Measurements from ENCODE around the gene ERGIC2.

Gene ERGIC2

DNA sequence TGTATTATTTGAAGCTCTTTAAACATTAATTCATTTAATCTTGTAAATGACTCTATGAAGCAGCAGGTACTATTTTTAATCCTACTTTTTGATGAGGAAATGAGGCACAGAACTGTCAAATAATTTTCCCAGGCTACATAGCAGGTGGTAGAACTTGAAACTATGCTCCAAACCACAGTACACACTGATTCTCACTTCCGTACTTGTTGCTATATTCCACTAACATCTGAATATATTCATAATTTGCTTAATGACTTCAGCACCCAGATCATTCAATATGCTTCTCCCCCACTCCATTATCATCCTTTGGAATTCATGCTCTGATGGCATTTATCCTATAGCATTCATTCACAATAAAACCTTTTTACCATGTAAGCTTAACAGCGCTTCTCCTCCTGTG is 4.9 kb downstream of the ERGIC2 start:
- in situ Hi-C loops (cut with MboI; ENCODE audit: low sequenced_read_pairs), result no loop called here

DNA sequence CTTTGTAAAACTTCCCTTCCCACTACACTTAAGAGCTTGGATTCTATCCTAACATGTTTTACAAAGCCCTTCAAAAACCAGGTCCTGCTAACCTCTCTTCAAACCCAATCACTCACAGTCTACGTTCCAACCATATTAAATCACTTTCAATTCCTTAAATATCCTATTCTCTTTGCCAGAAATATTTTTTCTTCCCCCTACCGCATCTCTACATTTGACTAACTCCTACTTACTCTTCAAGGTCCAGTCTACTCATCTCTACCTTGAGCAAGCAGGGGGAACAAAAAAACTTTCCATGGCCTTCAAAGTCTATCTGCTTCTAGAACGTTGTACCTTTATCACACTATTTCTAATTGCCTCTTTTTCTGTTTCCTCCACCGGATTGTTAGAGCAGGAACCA is 6.1 kb downstream of the ERGIC2 start:
- in situ Hi-C loops (cut with MboI; ENCODE audit: low sequenced_read_pairs), result no loop called here

DNA sequence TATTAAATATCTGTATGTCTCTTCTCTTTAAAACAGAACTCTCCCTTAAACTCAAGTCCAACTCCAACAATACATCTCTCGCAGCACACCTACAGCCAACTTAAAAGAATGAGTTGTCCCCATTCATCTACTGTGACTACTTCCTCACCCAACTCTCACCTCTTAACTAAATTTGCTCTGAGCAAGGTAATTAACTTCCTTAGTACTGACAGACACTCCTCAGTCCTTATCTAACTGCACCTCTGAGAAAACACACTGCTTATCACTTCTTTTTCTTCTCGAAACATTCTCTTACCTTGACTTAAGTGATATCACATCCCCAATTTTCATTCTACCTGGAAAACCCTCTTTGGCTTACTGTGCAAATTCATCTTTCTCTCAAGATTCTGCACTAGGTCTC is 7.0 kb downstream of the ERGIC2 start:
- in situ Hi-C loops (cut with MboI; ENCODE audit: low sequenced_read_pairs), result no loop called here

DNA sequence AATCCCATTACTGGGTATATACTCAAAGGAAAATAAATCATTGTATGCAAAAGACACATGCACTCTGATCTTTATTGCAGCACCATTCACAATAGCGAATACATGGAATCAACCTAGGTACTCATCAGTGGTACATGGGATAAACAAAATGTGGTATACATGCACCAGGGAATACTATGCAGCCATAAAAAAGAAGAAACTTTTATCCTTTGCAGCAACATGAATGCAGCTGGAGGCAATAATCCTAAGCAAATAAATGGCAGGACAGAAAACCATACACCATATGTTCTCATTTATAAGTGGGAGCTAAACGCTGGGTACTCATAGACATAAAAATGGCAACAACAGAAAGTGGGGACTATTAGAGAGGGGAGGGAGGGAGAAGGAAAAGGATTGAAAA is 15.9 kb downstream of the ERGIC2 start:
- in situ Hi-C loops (cut with MboI; ENCODE audit: low sequenced_read_pairs), result no loop called here

DNA sequence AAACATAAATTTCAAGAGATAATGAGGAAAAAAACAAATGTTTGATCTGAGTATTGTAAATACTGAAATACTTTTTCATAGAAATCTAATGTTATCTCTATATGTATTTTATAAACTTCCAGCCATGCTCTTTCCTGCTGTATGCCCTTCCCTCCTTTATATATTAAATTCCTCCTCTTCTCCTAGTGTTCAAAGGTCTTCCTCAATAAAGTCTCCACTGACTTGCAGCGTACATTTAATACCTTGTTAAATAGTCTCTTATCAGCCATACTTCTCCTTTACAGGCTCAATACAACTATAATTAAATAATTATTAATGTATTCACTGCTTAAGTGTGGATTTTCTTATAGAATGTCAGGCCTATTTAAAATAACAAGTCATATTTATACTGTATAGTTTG is 26.0 kb downstream of the ERGIC2 start:
- in situ Hi-C loops (cut with MboI; ENCODE audit: low sequenced_read_pairs), result no loop called here

DNA sequence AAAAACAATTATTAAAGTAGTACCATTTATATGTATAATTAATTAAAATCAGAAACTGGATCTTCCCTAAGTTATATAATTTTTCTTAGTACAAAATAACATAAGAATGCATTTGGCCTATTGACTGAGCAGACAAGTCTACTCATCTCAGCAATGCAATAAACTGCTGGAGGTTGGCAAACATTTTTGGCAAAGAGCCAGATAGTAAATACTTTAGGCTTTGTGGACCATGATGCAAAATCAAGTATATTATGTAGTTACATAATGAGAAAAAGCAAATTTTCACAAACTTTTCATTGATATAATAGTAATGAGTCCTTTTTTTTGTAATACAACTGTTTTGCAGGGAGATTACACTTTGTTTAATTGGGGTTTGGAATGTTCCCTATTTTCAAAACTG is 30.9 kb downstream of the ERGIC2 start:
- in situ Hi-C loops (cut with MboI; ENCODE audit: low sequenced_read_pairs), result no loop called here

DNA sequence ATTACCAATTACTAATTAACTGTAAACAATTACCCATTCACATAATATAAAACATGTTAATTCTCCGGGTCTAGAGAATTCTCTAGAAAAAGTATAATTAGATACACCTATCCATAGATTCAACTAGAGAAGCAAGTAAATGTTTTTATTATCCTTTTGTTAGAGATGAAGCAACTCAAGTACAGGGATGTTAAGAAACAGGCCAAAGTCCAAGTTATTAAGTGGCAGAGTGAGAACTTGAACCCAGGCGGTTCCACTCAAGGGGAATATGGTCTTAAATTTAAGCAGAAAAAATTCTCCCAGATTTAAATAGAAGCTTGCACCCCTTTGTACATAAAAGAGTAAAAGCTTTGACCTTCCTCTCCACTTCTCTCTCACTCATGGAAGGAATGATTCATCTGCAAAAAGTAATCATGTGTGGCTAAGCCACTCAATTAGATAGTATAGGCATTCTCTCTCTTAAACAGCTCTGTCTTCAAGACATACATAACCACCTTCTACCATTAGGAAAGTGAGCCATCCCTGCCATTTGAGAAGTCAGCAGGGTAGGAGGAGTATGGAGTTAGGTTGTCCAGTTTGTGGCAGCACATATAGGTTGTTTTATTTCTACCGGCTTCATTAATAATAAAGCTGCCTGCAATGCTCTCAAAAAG is 34.1 kb downstream of the ERGIC2 start:
- in situ Hi-C loops (cut with MboI; ENCODE audit: low sequenced_read_pairs), result no loop called here

DNA sequence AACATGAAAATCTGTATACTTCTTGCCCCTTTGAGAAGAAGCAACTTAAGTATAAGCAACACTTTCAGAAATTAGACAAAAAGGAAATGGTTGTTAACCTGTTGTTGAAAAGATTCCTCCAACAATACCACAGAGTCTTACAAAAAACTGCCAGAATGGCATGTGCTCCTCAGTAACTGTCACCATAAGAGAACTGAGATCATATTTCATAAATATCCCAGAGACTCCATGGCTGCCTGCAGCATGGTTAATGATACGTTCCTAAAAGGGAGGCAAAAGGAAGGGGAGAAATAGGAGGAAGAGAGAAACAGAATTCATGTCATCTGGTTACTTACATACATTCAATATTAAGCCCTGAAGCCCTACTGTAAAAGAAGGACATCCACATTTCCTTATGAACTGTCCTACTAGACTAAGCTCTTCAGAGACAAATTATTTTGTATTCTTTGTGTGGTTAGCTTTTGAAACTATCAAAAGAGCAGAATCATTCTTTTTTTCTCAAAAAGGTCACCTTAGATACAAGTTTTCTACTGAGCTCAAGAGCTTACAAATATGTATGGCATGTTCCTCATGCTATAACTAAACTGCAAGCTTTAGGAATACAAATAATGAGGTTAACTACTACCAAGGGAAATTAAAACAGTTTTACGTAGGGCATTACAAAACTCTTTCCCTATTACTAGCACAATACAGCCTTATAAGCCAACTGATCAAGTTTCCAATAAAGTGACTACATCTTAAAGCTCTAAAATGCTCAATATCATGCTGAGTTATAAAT is 37.8 kb downstream of the ERGIC2 start:
- in situ Hi-C loops (cut with MboI; ENCODE audit: low sequenced_read_pairs), result no loop called here

DNA sequence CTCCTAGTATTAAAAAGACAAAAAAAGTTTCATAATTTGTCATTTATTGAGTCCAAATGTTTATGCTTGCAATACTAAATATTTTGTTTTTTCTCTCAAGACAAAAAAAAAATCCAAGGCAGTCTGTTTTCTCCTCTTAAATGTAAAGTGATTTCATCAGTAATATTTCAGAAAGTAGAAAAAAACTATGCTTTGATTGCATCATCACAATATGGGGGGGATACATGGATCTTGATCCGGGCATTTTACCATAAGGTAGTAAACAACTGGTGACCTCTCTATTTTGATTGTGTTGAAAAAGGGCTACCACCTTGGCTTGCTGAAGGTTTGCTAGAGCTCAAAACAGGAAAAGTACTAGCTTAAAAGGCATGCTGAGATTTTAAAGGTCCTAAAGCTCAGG is 43.6 kb downstream of the ERGIC2 start:
- in situ Hi-C loops (cut with MboI; ENCODE audit: low sequenced_read_pairs), result no loop called here

DNA sequence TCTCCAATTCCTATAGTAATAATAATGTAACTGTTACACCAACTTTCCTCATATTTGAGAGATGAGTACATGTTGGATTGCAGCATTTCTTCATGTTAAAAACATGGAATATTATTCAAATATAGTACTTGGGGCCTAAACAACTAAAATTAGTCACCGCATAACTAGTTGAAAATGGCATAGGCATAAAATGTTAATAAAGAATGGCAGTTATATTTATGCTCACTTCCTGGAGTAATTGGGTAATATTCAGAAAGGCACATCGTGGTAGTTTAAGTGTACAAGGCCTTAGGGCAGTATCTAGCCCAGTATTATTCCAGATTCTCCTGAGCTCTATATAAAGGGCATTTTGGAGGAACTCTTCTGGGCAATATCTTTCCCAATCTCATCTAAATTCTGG is 46.0 kb downstream of the ERGIC2 start:
- in situ Hi-C loops (cut with MboI; ENCODE audit: low sequenced_read_pairs), result no loop called here

DNA sequence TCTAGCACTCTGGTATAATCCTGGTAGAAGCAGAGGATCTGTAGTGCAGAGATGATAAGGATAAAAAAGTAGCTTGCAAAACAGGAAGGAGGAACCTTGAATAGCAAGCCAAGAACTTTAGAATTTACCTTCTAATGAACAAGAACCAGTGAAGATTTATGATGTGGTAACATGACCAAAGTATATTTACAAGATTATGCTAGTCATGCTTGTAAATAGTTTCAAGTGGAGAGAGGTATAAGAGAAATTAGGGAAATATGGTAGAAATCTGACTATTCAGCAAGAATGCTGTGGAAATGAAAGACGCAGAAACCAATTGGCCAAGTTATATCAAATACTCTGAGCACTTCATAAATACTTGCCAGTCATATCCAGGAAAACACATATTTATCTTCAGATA is 47.8 kb downstream of the ERGIC2 start:
- in situ Hi-C loops (cut with MboI; ENCODE audit: low sequenced_read_pairs), result no loop called here

DNA sequence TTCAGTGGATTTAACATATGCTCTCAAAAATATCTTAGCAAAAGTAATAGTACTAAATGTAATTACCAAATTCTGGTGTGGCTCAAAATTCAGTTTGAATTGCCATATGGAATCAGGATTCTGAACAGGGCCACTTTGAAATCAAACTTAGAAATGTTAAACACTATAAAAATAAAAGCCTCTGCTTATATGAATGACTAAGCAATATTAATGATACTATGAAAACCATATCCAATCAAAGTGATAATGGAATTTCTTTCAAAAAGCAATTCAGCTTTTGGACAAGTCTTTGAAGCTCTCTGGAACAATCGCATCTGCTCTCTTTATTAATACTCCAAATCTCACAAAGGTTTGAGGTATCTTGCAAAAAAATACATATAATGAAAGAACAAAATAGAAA is 51.6 kb downstream of the ERGIC2 start:
- in situ Hi-C loops (cut with MboI; ENCODE audit: low sequenced_read_pairs), result no loop called here

DNA sequence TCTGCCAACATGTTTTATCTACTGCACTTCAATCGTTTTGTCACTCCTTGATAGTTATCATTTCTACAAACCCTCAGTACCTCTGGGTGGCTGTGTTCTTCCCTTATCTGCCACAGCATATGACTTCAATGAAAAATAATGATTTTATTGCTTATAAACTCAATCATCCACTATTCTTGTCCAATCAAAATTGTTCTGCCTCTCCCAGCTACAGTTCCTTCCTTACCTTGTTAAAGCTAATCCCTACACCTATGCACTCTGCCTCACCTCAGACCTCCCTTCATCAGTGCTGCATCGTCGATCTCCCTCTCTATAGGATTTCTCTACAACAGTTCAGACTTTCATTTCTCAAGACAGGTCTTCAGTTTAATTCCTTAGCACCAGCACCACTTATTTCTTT is 58.8 kb downstream of the ERGIC2 start:
- in situ Hi-C loops (cut with MboI; ENCODE audit: low sequenced_read_pairs), result no loop called here

DNA sequence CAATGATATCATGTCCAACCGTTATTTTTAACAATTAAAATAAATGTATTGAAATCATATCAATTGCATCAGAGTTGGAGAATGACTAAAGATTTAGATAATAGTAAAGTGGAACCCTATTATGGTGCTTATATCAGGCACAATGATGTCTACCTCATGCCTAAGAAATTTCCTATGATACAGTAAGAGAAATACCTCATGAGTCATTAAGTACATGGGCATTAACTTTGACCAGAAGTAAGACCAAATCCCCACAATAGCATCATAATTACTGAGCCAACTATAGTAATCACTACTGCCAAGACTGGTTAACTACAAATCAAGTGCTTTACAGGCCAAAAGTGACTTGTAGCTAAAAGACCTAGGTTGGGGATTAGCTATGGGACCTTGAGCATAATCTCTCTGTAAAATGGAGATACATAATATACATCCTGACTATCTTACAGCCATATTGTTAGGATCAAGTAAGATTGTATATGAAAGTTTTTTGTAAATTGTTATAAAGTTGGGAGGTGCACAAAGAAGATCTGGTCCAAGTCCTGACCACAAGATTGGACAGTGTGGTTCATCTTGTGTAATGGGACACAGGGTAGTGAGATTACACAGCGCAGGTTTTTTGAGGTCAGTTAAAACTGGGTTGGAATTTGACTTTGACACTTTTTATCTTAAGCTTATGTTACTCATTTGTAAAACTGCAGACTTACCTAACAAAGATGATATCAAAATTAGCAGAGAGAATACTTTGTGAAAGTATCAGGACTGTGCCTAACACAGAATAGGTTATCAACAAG is 60.5 kb downstream of the ERGIC2 start:
- in situ Hi-C loops (cut with MboI; ENCODE audit: low sequenced_read_pairs), result no loop called here

DNA sequence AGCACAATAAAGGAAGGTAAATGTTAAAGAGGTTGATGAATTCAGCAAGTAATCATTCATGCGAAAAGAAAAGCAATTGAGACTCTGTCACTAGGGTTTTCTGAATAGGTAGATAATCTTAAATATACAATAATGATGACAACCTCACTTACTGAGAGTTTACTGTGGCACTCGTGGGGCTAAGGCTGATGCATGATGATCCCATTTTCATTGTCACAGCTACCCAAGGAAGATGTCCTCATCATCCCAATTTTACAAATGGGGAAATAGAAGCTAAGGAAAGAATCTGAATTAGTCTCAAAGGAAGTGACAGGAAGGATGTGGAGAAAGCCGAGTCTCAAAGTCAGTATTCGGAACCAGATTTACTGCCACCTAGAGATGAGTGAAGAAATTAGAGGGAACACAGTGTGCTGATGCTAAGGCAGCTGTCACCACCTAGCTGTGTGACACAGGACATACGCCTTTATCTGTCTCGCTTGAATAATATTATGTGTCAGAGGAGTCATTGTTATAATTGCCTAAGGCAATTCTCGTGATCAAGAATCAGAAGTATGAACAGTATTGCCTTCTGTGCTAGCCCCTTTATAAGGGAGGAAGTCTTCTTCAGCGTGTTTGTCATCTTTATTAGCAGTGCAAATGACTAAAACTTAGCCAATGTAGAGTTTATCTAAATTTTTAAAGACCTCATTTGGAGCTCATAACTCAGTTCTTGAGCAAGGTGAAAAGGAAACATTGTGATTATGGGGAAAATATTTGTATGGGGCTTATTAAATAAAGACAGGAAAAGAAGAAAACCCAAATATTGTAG is 63.2 kb downstream of the ERGIC2 start:
- in situ Hi-C loops (cut with MboI; ENCODE audit: low sequenced_read_pairs), result loop anchor here (10.0 kb wide), 1 partner anchor 243 kb away; no protein-coding TSS in a partner anchor

DNA sequence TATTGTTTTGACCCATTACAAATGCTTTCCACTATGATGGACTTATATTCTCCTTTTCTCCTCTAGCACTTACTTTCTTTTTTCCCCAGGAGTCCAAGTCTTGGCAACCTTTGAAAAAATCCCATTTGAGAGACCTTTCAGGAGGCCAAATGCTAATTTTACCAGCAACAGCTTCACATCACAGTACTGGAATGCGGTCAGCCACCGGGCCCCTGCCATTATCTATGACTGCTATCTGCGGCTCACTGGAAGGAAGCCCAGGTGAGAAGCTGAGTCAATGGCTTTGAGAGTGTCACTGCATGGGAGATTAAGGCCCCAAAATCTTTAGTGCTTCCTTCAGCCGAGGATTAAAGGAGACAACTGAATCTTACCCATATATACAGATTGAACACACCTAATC is 64.2 kb downstream of the ERGIC2 start:
- in situ Hi-C loops (cut with MboI; ENCODE audit: low sequenced_read_pairs), result loop anchor here (10.0 kb wide), 1 partner anchor 242 kb away; no protein-coding TSS in a partner anchor

DNA sequence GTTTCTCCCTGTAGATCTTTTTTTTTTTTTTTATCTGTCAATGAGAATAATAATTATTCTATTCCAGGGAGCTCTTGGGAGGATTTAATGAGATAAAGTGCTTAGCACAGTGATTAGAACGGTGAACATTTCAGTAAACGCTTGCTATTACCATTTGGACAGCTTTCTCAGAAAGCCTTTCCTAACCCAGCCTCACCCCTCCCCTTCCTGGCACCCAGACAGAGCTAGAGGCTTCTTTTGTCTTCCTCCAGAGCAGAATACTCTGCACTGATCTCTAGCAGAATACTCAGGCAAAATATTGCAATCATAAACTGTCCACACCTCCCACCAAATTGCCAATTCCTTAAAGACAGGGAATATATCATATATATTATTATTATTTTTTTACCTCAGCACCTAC is 66.6 kb downstream of the ERGIC2 start:
- in situ Hi-C loops (cut with MboI; ENCODE audit: low sequenced_read_pairs), result loop anchor here (10.0 kb wide), 1 partner anchor 240 kb away; no protein-coding TSS in a partner anchor

DNA sequence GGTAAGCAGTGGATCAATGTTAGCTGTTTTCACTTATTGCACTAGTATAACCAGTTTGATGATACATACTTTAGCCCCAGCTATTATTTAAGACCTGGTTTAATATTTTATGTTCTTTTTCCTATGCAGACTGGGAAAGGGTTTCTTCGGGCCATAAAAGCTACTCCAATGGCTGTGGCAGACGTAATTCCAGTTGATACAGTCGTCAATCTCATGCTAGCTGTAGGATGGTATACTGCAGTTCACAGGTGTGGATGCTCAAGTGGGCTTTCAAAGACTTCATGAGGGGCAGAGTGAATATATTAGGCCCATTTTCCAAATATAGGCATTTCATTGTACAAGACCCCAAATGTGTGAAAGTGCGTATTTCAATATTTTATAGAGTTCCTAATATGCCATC is 70.1 kb downstream of the ERGIC2 start:
- in situ Hi-C loops (cut with MboI; ENCODE audit: low sequenced_read_pairs), result loop anchor here (10.0 kb wide), 1 partner anchor 236 kb away; no protein-coding TSS in a partner anchor

DNA sequence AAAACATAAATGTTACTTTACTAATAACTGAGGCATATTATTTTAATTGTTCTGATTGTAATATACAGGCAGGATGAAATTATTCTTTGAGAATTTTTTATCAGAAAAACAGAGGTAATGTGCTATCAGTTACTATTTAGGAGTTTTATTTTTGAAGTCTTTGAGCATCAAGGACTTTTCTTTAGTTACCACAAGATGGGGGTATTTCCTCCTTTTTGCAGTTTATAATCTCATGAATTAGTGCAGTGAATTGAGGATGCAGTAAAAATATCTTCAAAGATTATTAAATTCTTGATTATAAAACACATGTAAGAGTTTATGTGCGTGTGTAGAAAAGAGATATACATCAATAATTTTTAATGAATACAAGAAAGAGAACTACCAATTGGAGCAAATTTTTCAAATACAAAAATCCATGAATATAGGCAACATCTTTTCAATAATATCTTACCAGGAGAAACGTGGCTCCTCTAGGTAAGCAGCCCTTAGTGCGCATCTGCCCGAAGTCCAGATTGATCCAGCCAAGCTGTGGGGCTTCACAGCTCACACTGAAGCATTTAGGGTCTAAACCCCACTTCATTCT is 71.6 kb downstream of the ERGIC2 start:
- in situ Hi-C loops (cut with MboI; ENCODE audit: low sequenced_read_pairs), result no loop called here

DNA sequence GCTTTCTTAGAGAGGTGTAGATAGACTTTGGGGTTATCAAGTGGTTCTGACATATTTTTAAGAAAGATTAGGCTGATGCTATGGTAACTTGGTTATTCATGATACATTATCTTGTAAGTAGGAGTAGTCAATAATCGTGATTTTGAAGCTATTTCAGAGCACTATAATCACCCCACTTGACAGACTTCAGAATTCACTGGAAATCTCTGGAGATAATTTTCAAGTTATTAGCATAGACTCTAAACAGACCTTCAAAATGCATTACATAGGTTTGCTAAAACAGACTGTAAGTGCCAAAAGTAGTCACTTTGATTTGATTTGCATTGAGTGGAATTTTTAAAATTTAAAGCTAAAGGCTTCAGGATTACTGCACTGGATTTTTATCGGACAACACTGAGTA is 74.3 kb downstream of the ERGIC2 start:
- in situ Hi-C loops (cut with MboI; ENCODE audit: low sequenced_read_pairs), result no loop called here

All from HL-60/S4 (cell line).